GM12878 (cell line): Measurements from ENCODE around the gene DPM1. TPM values are rescaled to one million over a fixed set of nuclear protein-coding genes. Genes with fewer than 3 reads are reported as not detected.
A peak's percentile ranks its signal among the peaks of the same experiment; 100 is the strongest.

Experiments
- ATAC-seq: fragments of 200-7000 bp; cut with Tn5 transposase; 3 replicates; pipeline ENCODE4 v1.9.1; 2020; ENCODE audit warnings: mild to moderate bottlenecking, moderate library complexity
- BruUV-seq: library from RNA; stranded (reverse); fragments of 400-500 nt; replicated peaks from 2 replicates; lab custom pipeline; 2021; lab: Mats Ljungman, UMichigan
- CTCF ChIA-PET: fragments of 300-600 bp; sonication (Branson Sonifier 250); formaldehyde crosslinking; extraction: SDS; loops from one replicate; lab custom pipeline; 2021; ENCODE audit warnings: inconsistent platforms; lab: Yijun Ruan, JAX
- POLR2A ChIA-PET: fragments of 350-600 bp; formaldehyde crosslinking; extraction: SDS; loops from one replicate; lab custom pipeline; 2021; ENCODE audit warnings: inconsistent platforms; lab: Charles Lee
- RAD21 ChIA-PET: fragments of 300-600 bp; sonication (Branson Sonifier 250); formaldehyde crosslinking; loops from one replicate; lab custom pipeline; 2023; ENCODE audit warnings: antibody characterized with exemption; ENCODE audit not compliant: unreplicated experiment; lab: Charles Lee
- SMC1A ChIA-PET: fragments of 300-600 bp; sonication (Branson Sonifier 250); formaldehyde crosslinking; loops from one replicate; lab custom pipeline; 2023; ENCODE audit not compliant: unreplicated experiment, uncharacterized antibody; lab: Charles Lee
- DNase-seq: peaks from one replicate; pipeline ENCODE4 v3.0.0-alpha.2; 2011; ENCODE audit warnings: low read depth, low spot score
- FAIRE-seq: peaks from 3 replicates; lab custom pipeline; 2011; peaks lifted over from hg19 to GRCh38; lab: Jason Lieb, UNC
- H2AFZ ChIP-seq: 2 replicates; pipeline ENCODE4 v1.6.0; 2011; ENCODE audit warnings: low read depth, low read length, control low read depth; ENCODE audit not compliant: control insufficient read depth
- H3K27ac ChIP-seq: 2 replicates; pipeline ENCODE4 v1.5.1; 2011; ENCODE audit warnings: control low read depth; ENCODE audit not compliant: control insufficient read depth, insufficient read depth
- H3K27me3 ChIP-seq, 2 experiments: replicated peaks in 1 of 2; 2 replicates each; pipeline versions ENCODE4 v1.6.0 to v1.6.1; 2011; ENCODE audit warnings: low read length in 1 of 2; ENCODE audit not compliant: control insufficient read depth in 2 of 2, insufficient read depth in 2 of 2
- H3K36me3 ChIP-seq, 2 experiments: 2 replicates each; pipeline ENCODE4 v1.5.1; 2011; ENCODE audit warnings: low read length in 1 of 2; ENCODE audit not compliant: control insufficient read depth in 2 of 2, insufficient read depth in 2 of 2
- H3K4me1 ChIP-seq: 2 replicates; pipeline ENCODE4 v1.6.1; 2011; ENCODE audit warnings: mild to moderate bottlenecking, low read length, moderate library complexity, mixed read lengths; ENCODE audit not compliant: control insufficient read depth, insufficient read depth
- H3K4me2 ChIP-seq: 2 replicates; pipeline ENCODE4 v1.6.0; 2011; ENCODE audit warnings: control low read depth; ENCODE audit not compliant: control insufficient read depth, insufficient read depth
- H3K4me3 ChIP-seq: fragments of 200-600 bp; sonication (generic); 2 replicates; pipeline ENCODE4 v1.5.1; 2016
- H3K79me2 ChIP-seq: 2 replicates; pipeline ENCODE4 v1.6.0; 2011; ENCODE audit warnings: low read length; ENCODE audit not compliant: control insufficient read depth, insufficient read depth
- H3K9ac ChIP-seq: 2 replicates; pipeline ENCODE4 v1.8.0; 2011; ENCODE audit warnings: low read length, control low read depth, mixed read lengths; ENCODE audit not compliant: control insufficient read depth, insufficient read depth
- H3K9me3 ChIP-seq: replicated peaks from 3 replicates; pipeline ENCODE4 v1.5.1; 2011; ENCODE audit warnings: mild to moderate bottlenecking, low read length; ENCODE audit not compliant: control insufficient read depth, insufficient read depth
- H4K20me1 ChIP-seq: 2 replicates; pipeline ENCODE4 v1.6.0; 2011; ENCODE audit not compliant: control insufficient read depth, insufficient read depth
- E2F8 ChIP-seq: fragments of 450-650 bp; IDR thresholded peaks from 2 replicates; pipeline ENCODE4 v1.6.1; 2018; ENCODE audit warnings: mild to moderate bottlenecking, low read depth, moderate library complexity; ENCODE audit not compliant: partially characterized antibody
- GABPA ChIP-seq: IDR thresholded peaks from 2 replicates; pipeline ENCODE4 v1.6.1; 2014; ENCODE audit warnings: antibody characterized with exemption, low read depth, mild to moderate bottlenecking, inconsistent platforms
- HCFC1 ChIP-seq: fragments of 150-350 bp; IDR thresholded peaks from 2 replicates; pipeline ENCODE4 v1.6.1; 2014; ENCODE audit warnings: low read length
- HDAC2 ChIP-seq: fragments of 200-600 bp; sonication (generic); IDR thresholded peaks from 2 replicates; pipeline ENCODE4 v1.6.1; 2017
- HSF1 ChIP-seq: fragments of 150-350 bp; IDR thresholded peaks from 2 replicates; pipeline ENCODE4 v1.6.1; 2014; ENCODE audit warnings: mild to moderate bottlenecking, low read depth, low read length
- MLLT1 ChIP-seq: fragments of 450-650 bp; IDR thresholded peaks from 2 replicates; pipeline ENCODE4 v1.6.1; 2016; ENCODE audit warnings: mild to moderate bottlenecking
- MTA2 ChIP-seq: fragments of 450-650 bp; IDR thresholded peaks from 2 replicates; pipeline ENCODE4 v1.6.1; 2016; ENCODE audit warnings: low read depth, mild to moderate bottlenecking, moderate library complexity
- NFXL1 ChIP-seq: fragments of 450-650 bp; IDR thresholded peaks from 2 replicates; pipeline ENCODE4 v1.6.1; 2017; ENCODE audit warnings: antibody characterized with exemption, mild to moderate bottlenecking, borderline replicate concordance
- SIN3A ChIP-seq: IDR thresholded peaks from 2 replicates; pipeline ENCODE4 v1.6.1; 2012; ENCODE audit warnings: low read depth, low read length, improper control_type of control experiment
- SIX5 ChIP-seq: IDR thresholded peaks from 2 replicates; pipeline ENCODE4 v1.6.1; 2011; ENCODE audit warnings: mild to moderate bottlenecking, low read depth, low read length, moderate library complexity; ENCODE audit not compliant: severe bottlenecking
- USF2 ChIP-seq: IDR thresholded peaks from 2 replicates; pipeline ENCODE4 v1.6.1; 2011; ENCODE audit warnings: low read depth, low read length, improper control_type of control experiment, borderline replicate concordance
- ZNF274 ChIP-seq: IDR thresholded peaks from one replicate; pipeline ENCODE4 v1.8.0; 2011; ENCODE audit not compliant: insufficient read length, insufficient read depth
- WGBS: methylation state at CpG from one replicate; pipeline ENCODE4 v1.1.6; 2016; ENCODE audit warnings: low lambda C conversion rate; ENCODE audit not compliant: insufficient replicate concordance, insufficient coverage; ENCODE audit errors: missing lambda C conversion rate; 5-methylcytosine and 5-hydroxymethylcytosine counted together
- in situ Hi-C: fragments of 300-500 bp; cut with MboI; formaldehyde crosslinking; loops from 9 replicates; pipeline ENCODE4 v1.14.3; 2018; ENCODE audit warnings: mixed read lengths
- intact Hi-C: fragments of 100-400 bp; cut with micrococcal nuclease; formaldehyde crosslinking; loops from one replicate; pipeline ENCODE4 v1.14.2; 2022; ENCODE audit not compliant: unreplicated experiment
- polyA plus RNA-seq, 11 experiments: library from polyadenylated mRNA; depleted of rRNA in 4 of 11; unstranded in 6 of 11; stranded (reverse) in 5 of 11; fragments of >200 nt; fragmentation: Nextera tagmentation in 4 of 11; fragmentation: Illumina TruSeq in 1 of 11; extraction: Ambion mirVana in 4 of 11; extraction: Trizol in 1 of 11; gene quantifications; 1 replicate in 1 of 11; 2 replicates in 10 of 11; pipeline versions ENCODE4 v1.2.1 to v1.2.3, GENCODE V29; 2011 to 2016; ENCODE audit warnings: inconsistent platforms in 2 of 11, missing spikeins in 2 of 11, low read depth in 1 of 11
- total RNA-seq, 4 experiments: library from RNA; depleted of rRNA in 3 of 4; stranded (reverse); fragments of >200 nt in 3 of 4; fragmentation: Illumina TruSeq in 1 of 4; extraction: Trizol in 1 of 4; gene quantifications; 2 replicates each; pipeline versions ENCODE4 v1.2.1 to v1.2.3, GENCODE V29; 2013 to 2021

Gene DPM1
- total and polyA plus RNA-seq, 10 of the 15 experiments (the other 5 are each of a cell fraction or from before 2014, with no cell fraction given), result 53.3 to 167 (median 108) TPM

GRCh38 chr20:50909413-50909812 is 48.9 kb downstream of the DPM1 start (continued):
- TF ChIP-seq MLLT1 (no peak), MTA2 (no peak), SIN3A (no peak)

- FAIRE-seq (peak; percentile 27), DNase-seq (no peak), ATAC-seq (no peak; the same call in 1 of the 3 replicates)
- SMC1A ChIA-PET, result interaction anchor here (1.3 to 1.7 kb wide), 2 partner anchors 11 to 105 kb away, joined by 5 to 6 read pairs; no protein-coding TSS in a partner anchor
- Histone ChIP-seq H2AFZ (no peak overlapping the region), H3K27ac (no peak overlapping the region), H3K4me1 (no peaks in the 10 kb centered on the region), H3K36me3 (peaks cover 7 to 27% of the 10 kb centered on the region in 2 experiments), H3K27me3 (no peaks in the 10 kb centered on the region), H3K79me2 (peaks cover 68% of the 10 kb centered on the region), H3K4me3 (no peak overlapping the region), H3K4me2 (no peak overlapping the region), H4K20me1 (peaks cover 9% of the 10 kb centered on the region), H3K9ac (no peak overlapping the region), H3K9me3 (no peaks in the 10 kb centered on the region)
- BruUV-seq, result no TSS peak
- RAD21 ChIA-PET, result interaction anchor here (1.9 kb wide), 1 partner anchor 12 kb away, joined by 7 read pairs; no protein-coding TSS in a partner anchor
- intact Hi-C loops (no loop called here), in situ Hi-C loops (no loop called here)
- CTCF ChIA-PET, result interaction anchor here (1.1 to 1.4 kb wide), 3 partner anchors 26 to 109 kb away, joined by 3 to 5 read pairs (median 5); partner anchors contain the start of gene BCAS4
- POLR2A ChIA-PET, result no interaction called here
- 78% methylated on average over 6 of the region's 6 CpGs for WGBS
- TF ChIP-seq HCFC1 (no peak), ZNF274 (no peak), HDAC2 (no peak), USF2 (no peak), HSF1 (no peak), GABPA (no peak), NFXL1 (no peak), E2F8 (no peak), SIX5 (no peak)
These were observed 54.2 kb downstream of the DPM1 start for GRCh38 chr20:50904067-50904570.
